GM12891 (cell line): Measurements from ENCODE around the gene FAM234B.

Experiments used
- POLR2A ChIP-seq: IDR thresholded peaks from 2 replicates; pipeline ENCODE4 v1.6.1; 2011; ENCODE audit warnings: low read depth, low read length, control low read depth
- POLR2AphosphoS5 ChIP-seq: IDR thresholded peaks from 2 replicates; pipeline ENCODE4 v1.6.1; 2011; ENCODE audit warnings: low read depth, low read length, control low read depth
- TAF1 ChIP-seq: IDR thresholded peaks from 2 replicates; pipeline ENCODE4 v1.6.1; 2011; ENCODE audit warnings: low read depth, low read length, control low read depth

DNA sequence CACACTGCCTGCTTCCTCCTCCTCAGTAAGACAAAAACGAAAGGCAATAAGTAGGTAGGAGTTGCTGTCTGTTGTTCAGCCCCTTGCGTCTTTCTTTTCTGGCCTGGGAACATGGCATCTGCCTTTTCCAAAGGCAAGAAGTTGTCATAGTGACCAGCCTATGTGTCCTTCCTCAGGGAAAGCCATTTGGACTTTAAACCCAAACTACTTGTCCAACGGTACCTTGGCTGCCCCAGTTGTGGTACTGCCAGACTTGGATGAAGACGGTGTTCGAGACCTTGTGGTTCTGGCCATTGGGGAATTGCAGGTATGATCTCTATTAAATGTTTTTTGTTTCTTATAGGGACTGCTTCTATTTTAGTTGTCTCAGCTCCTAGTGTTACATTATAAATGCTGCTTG is 18.5 kb downstream of the FAM234B start:
- TF ChIP-seq POLR2AphosphoS5 (no peak), POLR2A (no peak), TAF1 (no peak)
